NCI-H2081 (cell line): ENCODE measurements around the gene ITPKB.
"Not testable (repeated sequence)": the region's sequence is repeated elsewhere in the genome, so short reads cannot be mapped to it uniquely, and the experiment has no call there.

Source experiments
- DNase-seq, 2 experiments: peaks; one replicate each; lab custom pipeline; 2025; lab: John Stamatoyannopoulos, UW

The ITPKB gene

GRCh38 chr1:226603022-226603857 lies 135.8 kb downstream of the ITPKB start:
- DNase-seq, result peak in 1 of 2 experiments; percentile 26

- DNase-seq, result no peak
Observed at GRCh38 chr1:226602186-226603021, 136.7 kb downstream of the ITPKB start.

- no peak for DNase-seq
Observed at GRCh38 chr1:226601456-226601855, 137.6 kb downstream of the ITPKB start.

GRCh38 chr1:226600254-226600653 lies 138.8 kb downstream of the ITPKB start:
- no peak for DNase-seq

GRCh38 chr1:226599636-226600238 lies 139.3 kb downstream of the ITPKB start:
- DNase-seq, result no peak

- not testable (repeated sequence) for DNase-seq
Observed at GRCh38 chr1:226598955-226599354, 140.1 kb downstream of the ITPKB start.

- DNase-seq, result no peak
Observed at GRCh38 chr1:226598455-226598849, 140.6 kb downstream of the ITPKB start.

GRCh38 chr1:226597616-226598454 lies 141.2 kb downstream of the ITPKB start:
- no peak for DNase-seq

- no peak for DNase-seq
Observed at GRCh38 chr1:226596531-226597165, 142.4 kb downstream of the ITPKB start.

GRCh38 chr1:226593541-226593940 lies 145.5 kb downstream of the ITPKB start:
- DNase-seq, result no peak

GRCh38 chr1:226590614-226591013 lies 148.5 kb downstream of the ITPKB start:
- no peak for DNase-seq

- no peak for DNase-seq
Observed at GRCh38 chr1:226589008-226589733, 149.9 kb downstream of the ITPKB start.

GRCh38 chr1:226588484-226588883 lies 150.6 kb downstream of the ITPKB start:
- no peak for DNase-seq

- no peak for DNase-seq
Observed at GRCh38 chr1:226586650-226587422, 152.2 kb downstream of the ITPKB start.

- DNase-seq, result no peak
Observed at GRCh38 chr1:226586116-226586515, 153.0 kb downstream of the ITPKB start.

GRCh38 chr1:226584164-226584563 lies 154.9 kb downstream of the ITPKB start:
- no peak for DNase-seq

- no peak for DNase-seq
Observed at GRCh38 chr1:226582966-226583365, 156.1 kb downstream of the ITPKB start.
